Measurements from ENCODE around the gene SLC15A3. TPM values are rescaled to one million over a fixed set of nuclear protein-coding genes. Genes with fewer than 3 reads are reported as not detected.

The SLC15A3 gene
- total RNA-seq, 1 experiment from 2014 or later = 8.7 TPM

- POLR2A ChIA-PET = no interaction called here
Observed at GRCh38 chr11:60939301-60939700, 12.7 kb downstream of the SLC15A3 start.

DNA sequence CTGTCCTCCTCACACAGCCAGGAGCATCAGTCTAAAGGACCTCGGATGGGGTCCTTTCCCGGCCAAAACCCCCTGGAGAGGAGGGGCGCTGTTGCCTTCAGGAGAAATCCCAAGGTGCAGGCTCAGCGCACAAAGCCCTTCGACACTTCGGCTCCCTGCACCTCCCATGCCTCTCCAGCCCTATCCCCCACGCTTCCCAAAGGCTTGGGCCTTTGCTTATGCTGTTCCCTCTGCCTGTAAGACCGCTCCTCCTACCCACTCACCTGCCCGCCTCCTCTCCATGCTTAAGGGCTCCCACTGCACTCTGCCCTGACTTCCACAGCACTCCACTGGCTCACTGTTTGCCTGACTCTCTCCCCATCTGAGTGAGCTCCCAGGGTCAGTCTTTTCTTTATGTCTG, 13.5 kb downstream of the SLC15A3 start:
- intact Hi-C loops (cut with micrococcal nuclease; ENCODE audit: unreplicated experiment) (no loop called here), in situ Hi-C loops (cut with HindIII; ENCODE audit: low pct_unique_long_range_greater_than_20kb, low sequenced_read_pairs) (no loop called here)
- Histone ChIP-seq H3K27ac (ENCODE audit: low read length) (no peak overlapping the region), H3K4me3 (ENCODE audit: low read depth in 2 of 2, low read length in 2 of 2) (no peak overlapping the region), H3K36me3 (ENCODE audit: control insufficient read depth, insufficient read depth, low read length) (no peaks in the 10 kb centered on the region), H3K4me1 (ENCODE audit: control insufficient read depth, insufficient read depth, low read length) (no peaks in the 10 kb centered on the region), H3K9me3 (ENCODE audit: control insufficient read depth, insufficient read depth, low read depth, low read length) (no peaks in the 10 kb centered on the region), H3K27me3 (ENCODE audit: control insufficient read depth, insufficient read depth, low read length) (no peaks in the 10 kb centered on the region)
- DNase-seq (ENCODE audit: low read depth, low spot score) (no peak), ATAC-seq (no peak)
- BruUV-seq (replicated peaks) = no TSS peak
- POLR2A ChIA-PET = no interaction called here
- CTCF ChIA-PET = interaction anchor here (0.6 to 0.7 kb wide), 2 partner anchors 22 to 220 kb away, joined by 6 to 11 read pairs; no protein-coding TSS in a partner anchor
- TF ChIP-seq REST (IDR thresholded peaks at IDR 0.05; ENCODE audit: insufficient read depth in 1 of 2, low read depth in 2 of 2, low read length in 1 of 2) = no peak
- no peak for TF ChIP-seq POLR2AphosphoS5 (IDR thresholded peaks at IDR 0.05; ENCODE audit: low read depth, low read length)
- no peak for TF ChIP-seq TCF7L2 (IDR thresholded peaks at IDR 0.05; ENCODE audit: low read depth, low read length)
- TF ChIP-seq SIN3A (IDR thresholded peaks at IDR 0.05; ENCODE audit: borderline replicate concordance, insufficient read depth, low read depth, low read length) = no peak
- no peak for TF ChIP-seq CTCF (IDR thresholded peaks at IDR 0.05)

More at GRCh38 chr11:60939301-60939700, 12.7 kb downstream of the SLC15A3 start:
- no peak overlapping the region for H3K27ac ChIP-seq (ENCODE audit: low read length)
- no peaks in the 10 kb centered on the region for H3K9me3 ChIP-seq (ENCODE audit: control insufficient read depth, insufficient read depth, low read depth, low read length)
- DNase-seq (ENCODE audit: low read depth, low spot score) = no peak
- no peak for ATAC-seq
- CTCF ChIA-PET = no interaction called here
- H3K36me3 ChIP-seq (ENCODE audit: control insufficient read depth, insufficient read depth, low read length) = no peaks in the 10 kb centered on the region
- TF ChIP-seq REST (IDR thresholded peaks at IDR 0.05; ENCODE audit: insufficient read depth in 1 of 2, low read depth in 2 of 2, low read length in 1 of 2) = no peak
- no peak for TF ChIP-seq SIN3A (IDR thresholded peaks at IDR 0.05; ENCODE audit: borderline replicate concordance, insufficient read depth, low read depth, low read length)
- TF ChIP-seq CTCF (IDR thresholded peaks at IDR 0.05) = no peak
- TF ChIP-seq TCF7L2 (IDR thresholded peaks at IDR 0.05; ENCODE audit: low read depth, low read length) = no peak
- no peak for TF ChIP-seq POLR2AphosphoS5 (IDR thresholded peaks at IDR 0.05; ENCODE audit: low read depth, low read length)
- intact Hi-C loops (cut with micrococcal nuclease; ENCODE audit: unreplicated experiment) = no loop called here
- in situ Hi-C loops (cut with HindIII; ENCODE audit: low pct_unique_long_range_greater_than_20kb, low sequenced_read_pairs) = no loop called here
- no peaks in the 10 kb centered on the region for H3K27me3 ChIP-seq (ENCODE audit: control insufficient read depth, insufficient read depth, low read length)
- no peaks in the 10 kb centered on the region for H3K4me1 ChIP-seq (ENCODE audit: control insufficient read depth, insufficient read depth, low read length)
- BruUV-seq (replicated peaks) = no TSS peak
- no peak overlapping the region for H3K4me3 ChIP-seq (ENCODE audit: low read depth in 2 of 2, low read length in 2 of 2)

Measured in Panc1 (cell line).